Ascending aorta (tissue), 2 donors: ENCODE results near the gene CBLL2. TPM values are rescaled to one million over a fixed set of nuclear protein-coding genes. Genes with fewer than 3 reads are reported as not detected.

Experiments used
- DNase-seq, 2 donors: peaks; one replicate each; pipeline ENCODE4 v3.0.0-alpha.2; 2019; ENCODE audit warnings: low spot score in 2 of 2
- H3K27ac ChIP-seq, 2 donors: fragments of 200-600 bp; sonication (generic); one replicate each; pipeline ENCODE4 v1.5.1; 2016 to 2017; ENCODE audit warnings: mild to moderate bottlenecking in 1 of 2
- H3K27me3 ChIP-seq: fragments of 200-600 bp; sonication (generic); one replicate; pipeline ENCODE4 v1.5.1; 2017
- H3K36me3 ChIP-seq, 2 donors: fragments of 200-600 bp; sonication (generic); one replicate each; pipeline ENCODE4 v1.5.1; 2016
- H3K4me1 ChIP-seq, 2 donors: fragments of 200-600 bp; sonication (generic); one replicate each; pipeline ENCODE4 v1.5.1; 2016 to 2017; ENCODE audit warnings: mild to moderate bottlenecking in 1 of 2
- H3K4me3 ChIP-seq, 2 donors: fragments of 200-600 bp; sonication (generic); one replicate each; pipeline ENCODE4 v1.5.1; 2016 to 2017; ENCODE audit warnings: mild to moderate bottlenecking in 1 of 2
- H3K9me3 ChIP-seq, 2 donors: fragments of 200-600 bp; sonication (generic); one replicate each; pipeline ENCODE4 v1.5.1; 2016
- intact Hi-C: fragments of 100-400 bp; cut with DNase I; formaldehyde crosslinking; loops from one replicate; pipeline ENCODE4 v1.15.1; 2023
- total RNA-seq: library from RNA; depleted of rRNA; stranded (reverse); fragments of >200 nt; gene quantifications from one replicate; pipeline ENCODE4 v1.1.0, GENCODE V29; 2016
- TF ChIP-seq, protein P1 (sequence below), 3 experiments: fragments of 200-600 bp in 2 of 3; fragments of 450-650 bp in 1 of 3; sonication (generic) in 2 of 3; IDR thresholded peaks; one replicate each; pipeline ENCODE4 v1.5.1; 2016 to 2019; ENCODE audit warnings: antibody characterized with exemption in 3 of 3, mild to moderate bottlenecking in 1 of 3, moderate library complexity in 1 of 3

Gene CBLL2
- total RNA-seq, 1 donor from 2014 or later: not detected

DNA sequence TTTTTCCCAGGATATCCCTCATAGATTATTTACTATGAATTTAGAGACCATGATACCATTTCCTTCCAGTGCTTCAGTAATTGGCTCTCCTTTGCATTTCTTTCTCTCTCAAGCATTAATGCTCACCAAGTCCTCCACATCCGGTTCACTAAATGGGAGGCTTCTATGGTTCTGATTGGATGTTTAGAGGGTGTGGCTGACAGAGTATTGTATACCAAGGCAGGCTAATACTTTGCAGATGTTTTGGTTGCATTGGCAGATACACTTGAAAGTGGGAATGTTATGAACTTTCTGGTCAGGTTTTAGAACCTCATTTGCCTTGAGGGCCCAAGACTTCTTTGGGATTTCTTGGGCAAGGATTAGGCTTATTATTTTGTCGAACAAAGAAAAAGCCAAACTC is 24.2 kb downstream of the CBLL2 start:
- intact Hi-C loops: no loop called here
- no peaks in the 10 kb centered on the region for H3K9me3 ChIP-seq
- no peak for DNase-seq
- no peak overlapping the region for H3K27ac ChIP-seq
- peaks cover 0 to 5% of the 10 kb centered on the region in 2 donors for H3K4me1 ChIP-seq
- H3K27me3 ChIP-seq: no peaks in the 10 kb centered on the region
- no peak overlapping the region for H3K4me3 ChIP-seq
- TF ChIP-seq, protein P1, sequence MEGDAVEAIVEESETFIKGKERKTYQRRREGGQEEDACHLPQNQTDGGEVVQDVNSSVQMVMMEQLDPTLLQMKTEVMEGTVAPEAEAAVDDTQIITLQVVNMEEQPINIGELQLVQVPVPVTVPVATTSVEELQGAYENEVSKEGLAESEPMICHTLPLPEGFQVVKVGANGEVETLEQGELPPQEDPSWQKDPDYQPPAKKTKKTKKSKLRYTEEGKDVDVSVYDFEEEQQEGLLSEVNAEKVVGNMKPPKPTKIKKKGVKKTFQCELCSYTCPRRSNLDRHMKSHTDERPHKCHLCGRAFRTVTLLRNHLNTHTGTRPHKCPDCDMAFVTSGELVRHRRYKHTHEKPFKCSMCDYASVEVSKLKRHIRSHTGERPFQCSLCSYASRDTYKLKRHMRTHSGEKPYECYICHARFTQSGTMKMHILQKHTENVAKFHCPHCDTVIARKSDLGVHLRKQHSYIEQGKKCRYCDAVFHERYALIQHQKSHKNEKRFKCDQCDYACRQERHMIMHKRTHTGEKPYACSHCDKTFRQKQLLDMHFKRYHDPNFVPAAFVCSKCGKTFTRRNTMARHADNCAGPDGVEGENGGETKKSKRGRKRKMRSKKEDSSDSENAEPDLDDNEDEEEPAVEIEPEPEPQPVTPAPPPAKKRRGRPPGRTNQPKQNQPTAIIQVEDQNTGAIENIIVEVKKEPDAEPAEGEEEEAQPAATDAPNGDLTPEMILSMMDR (IDR thresholded peaks at IDR 0.05): no peak
- no peaks in the 10 kb centered on the region for H3K36me3 ChIP-seq

DNA sequence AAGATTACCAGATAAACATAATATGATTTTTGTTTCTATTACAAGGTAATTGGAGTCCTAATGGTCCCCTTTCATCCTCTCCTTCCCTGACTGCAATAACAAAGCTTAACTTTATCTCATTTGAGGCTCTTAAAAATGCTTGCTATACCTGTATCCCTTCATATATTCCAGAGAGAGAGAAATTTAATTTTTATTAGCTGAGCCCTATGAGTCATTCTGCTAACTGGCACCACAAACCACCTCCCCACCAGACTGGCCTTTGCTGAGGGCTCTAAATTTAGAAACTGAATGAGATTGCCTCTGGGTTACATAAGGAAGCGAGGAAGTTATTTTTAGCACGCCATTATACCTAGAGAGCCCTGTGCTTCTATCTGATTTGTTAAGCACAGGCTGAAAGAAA is 27.4 kb downstream of the CBLL2 start:
- intact Hi-C loops: no loop called here
- Histone ChIP-seq H3K27me3 (no peaks in the 10 kb centered on the region), H3K9me3 (no peaks in the 10 kb centered on the region), H3K4me3 (peak overlapping the region in 1 of 2 donors; percentile 17), H3K27ac (peak overlapping the region in 1 of 2 donors; percentile 61), H3K36me3 (no peaks in the 10 kb centered on the region), H3K4me1 (peaks cover 0 to 5% of the 10 kb centered on the region in 2 donors)
- no peak for DNase-seq
- TF ChIP-seq, protein P1 (IDR thresholded peaks at IDR 0.05): no peak

DNA sequence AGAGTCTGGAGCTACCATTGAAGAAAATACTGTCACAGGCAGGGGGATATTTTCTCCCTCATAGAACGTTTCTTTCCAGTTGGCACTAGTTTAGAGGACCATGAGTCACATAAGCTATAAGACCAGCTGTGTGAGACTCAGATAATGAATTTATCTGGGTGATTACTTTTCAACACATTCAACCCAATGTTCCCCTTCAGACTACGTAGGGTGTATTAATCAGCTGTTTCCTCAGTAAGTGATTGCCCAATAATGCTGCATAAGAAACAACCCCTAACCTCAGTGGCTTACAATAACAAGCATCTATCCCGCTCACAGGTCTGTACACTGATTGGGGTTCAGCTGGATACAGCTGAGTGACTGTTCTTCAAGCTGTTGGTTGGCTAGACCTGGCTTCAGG is 38.1 kb downstream of the CBLL2 start:
- Histone ChIP-seq H3K36me3 (no peaks in the 10 kb centered on the region), H3K9me3 (no peaks in the 10 kb centered on the region), H3K27me3 (no peaks in the 10 kb centered on the region), H3K27ac (no peak overlapping the region), H3K4me3 (no peak overlapping the region), H3K4me1 (no peaks in the 10 kb centered on the region)
- intact Hi-C loops: no loop called here
- TF ChIP-seq, protein P1 (IDR thresholded peaks at IDR 0.05): no peak
- DNase-seq: no peak

DNA sequence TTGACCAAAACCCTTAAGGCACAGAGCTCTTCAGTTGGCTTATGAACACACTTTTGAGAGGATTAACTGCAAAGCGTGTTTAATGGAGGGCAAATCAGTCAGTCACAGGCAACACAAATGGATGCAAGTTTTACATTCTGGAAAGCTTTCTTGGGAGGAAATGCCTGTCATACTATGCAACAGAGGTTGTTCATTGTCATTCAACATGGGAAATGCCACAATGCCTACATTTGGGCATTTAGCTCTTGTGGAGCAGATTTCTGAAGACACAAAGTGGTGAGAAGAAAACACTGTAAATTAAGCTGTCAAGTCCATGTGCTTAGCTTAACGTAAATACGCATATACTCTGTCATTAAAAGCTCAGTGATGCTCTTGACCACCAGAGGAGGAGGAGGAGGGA is 41.1 kb downstream of the CBLL2 start:
- intact Hi-C loops: no loop called here
- no peaks in the 10 kb centered on the region for H3K36me3 ChIP-seq
- DNase-seq: no peak

DNA sequence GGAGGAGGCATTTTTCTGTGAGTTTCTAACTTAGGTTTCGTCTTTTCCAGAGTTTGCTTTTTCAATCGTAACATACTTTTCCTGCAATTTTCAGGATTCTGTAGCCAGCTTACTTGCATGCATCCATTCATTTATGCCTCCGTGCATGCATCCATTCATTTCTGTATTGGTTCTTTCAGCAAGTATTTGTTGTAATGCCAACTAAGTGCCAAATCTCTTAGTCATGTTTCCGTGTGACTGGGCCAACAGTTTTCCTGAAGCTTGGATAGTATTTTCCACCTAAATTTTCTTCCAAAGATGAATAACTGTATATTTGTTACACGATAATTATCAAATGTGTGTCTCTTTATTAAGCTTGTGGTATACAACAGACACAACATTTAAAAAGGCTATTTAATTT is 41.5 kb downstream of the CBLL2 start:
- Histone ChIP-seq H3K4me3 (no peak overlapping the region), H3K4me1 (no peaks in the 10 kb centered on the region), H3K27ac (no peak overlapping the region), H3K27me3 (no peaks in the 10 kb centered on the region), H3K9me3 (no peaks in the 10 kb centered on the region), H3K36me3 (no peaks in the 10 kb centered on the region)
- intact Hi-C loops: no loop called here
- DNase-seq: no peak
- TF ChIP-seq, protein P1 (IDR thresholded peaks at IDR 0.05): no peak

More for the DNA sequence above, 41.1 kb downstream of the CBLL2 start:
- Histone ChIP-seq H3K27ac (no peak overlapping the region), H3K4me1 (no peaks in the 10 kb centered on the region), H3K27me3 (no peaks in the 10 kb centered on the region), H3K4me3 (no peak overlapping the region), H3K9me3 (no peaks in the 10 kb centered on the region)
- TF ChIP-seq, protein P1 (IDR thresholded peaks at IDR 0.05): no peak

DNA sequence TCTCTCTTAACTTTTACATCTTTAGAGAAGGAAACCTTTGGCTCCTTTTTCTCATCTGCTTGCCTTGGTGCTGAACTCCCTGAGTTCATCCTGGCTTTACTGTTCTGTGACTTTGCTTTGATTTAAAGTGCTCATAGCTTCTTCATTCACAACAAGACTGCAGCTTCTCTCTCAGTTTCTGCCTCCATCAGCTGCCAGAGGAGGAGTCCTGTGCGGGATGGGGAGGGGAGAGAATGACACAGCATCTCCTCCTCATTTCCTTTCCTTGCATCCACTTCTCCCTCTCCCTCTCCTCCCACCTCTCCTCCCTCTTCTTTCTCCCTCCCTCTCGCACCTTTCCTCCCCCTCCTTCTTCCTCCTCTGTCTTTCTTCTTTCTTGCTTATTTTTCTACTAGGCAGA is 42.0 kb downstream of the CBLL2 start:
- Histone ChIP-seq H3K27ac (no peak overlapping the region), H3K27me3 (no peaks in the 10 kb centered on the region)
- intact Hi-C loops: no loop called here

More for the DNA sequence above, 42.0 kb downstream of the CBLL2 start:
- H3K4me1 ChIP-seq: no peaks in the 10 kb centered on the region
- H3K4me3 ChIP-seq: no peak overlapping the region
- DNase-seq: no peak
- no peaks in the 10 kb centered on the region for H3K9me3 ChIP-seq
- TF ChIP-seq, protein P1 (IDR thresholded peaks at IDR 0.05): no peak
- H3K36me3 ChIP-seq: no peaks in the 10 kb centered on the region
